K562 (cell line): ENCODE results near the gene RHOBTB3. TPM values are rescaled to one million over a fixed set of nuclear protein-coding genes. Genes with fewer than 3 reads are reported as not detected.
"Not testable (repeated sequence)": the region's sequence is repeated elsewhere in the genome, so short reads cannot be mapped to it uniquely, and the experiment has no call there.

Experiments used
- ATAC-seq: fragments of 200-7000 bp; cut with Tn5 transposase; 3 replicates; pipeline ENCODE4 v1.9.1; 2020; ENCODE audit warnings: moderate library complexity
- BruUV-seq: library from RNA; stranded (reverse); fragments of 400-500 nt; replicated peaks from 2 replicates; lab custom pipeline; 2021; lab: Mats Ljungman, UMichigan
- CTCF ChIA-PET: fragments of 300-600 bp; formaldehyde crosslinking; extraction: SDS; loops from one replicate; lab custom pipeline; 2021; ENCODE audit warnings: low intra/inter-chr PET ratio; lab: Yijun Ruan, JAX
- POLR2A ChIA-PET: fragments of 300-600, 350-650 bp; sonication (Branson Sonifier 250); formaldehyde crosslinking; extraction: SDS; loops from one replicate; lab custom pipeline; 2021; ENCODE audit warnings: antibody characterized with exemption, inconsistent platforms; lab: Yijun Ruan, JAX
- DNase-seq, 4 experiments: peaks; one replicate each; pipeline versions ENCODE4 v3.0.0 to v3.0.0-alpha.2; 2011 to 2018; ENCODE audit warnings: low spot score in 3 of 4, mixed read lengths in 3 of 4; ENCODE audit errors: extremely low read depth in 1 of 4
- FAIRE-seq: peaks from 2 replicates; lab custom pipeline; 2011; peaks lifted over from hg19 to GRCh38; lab: Jason Lieb, UNC
- H2AFZ ChIP-seq: 2 replicates; pipeline ENCODE4 v1.6.0; 2011; ENCODE audit warnings: low read depth, low read length, control low read depth, inconsistent platforms
- H3K27ac ChIP-seq: fragments of 200-600 bp; 3 replicates; pipeline ENCODE4 v1.8.0; 2011; ENCODE audit warnings: low read depth, mild to moderate bottlenecking, control low read depth, inconsistent platforms, low read length, moderate library complexity, mixed read lengths; ENCODE audit errors: extremely low read depth
- H3K27me3 ChIP-seq, 2 experiments: fragments of 300-600 bp in 1 of 2; 2 replicates in 1 of 2; 3 replicates in 1 of 2; pipeline versions ENCODE4 v1.6.0 to v1.8.0; 2011; ENCODE audit warnings: inconsistent platforms in 2 of 2, low read length in 2 of 2, mild to moderate bottlenecking in 1 of 2, mixed read lengths in 1 of 2, moderate library complexity in 1 of 2; ENCODE audit not compliant: control insufficient read depth in 2 of 2, insufficient read depth in 2 of 2
- H3K36me3 ChIP-seq: fragments of 300-600 bp; 3 replicates; pipeline ENCODE4 v1.8.0; 2011; ENCODE audit warnings: mild to moderate bottlenecking, low read length, inconsistent platforms; ENCODE audit not compliant: control insufficient read depth, insufficient read depth
- H3K4me1 ChIP-seq, 2 experiments: fragments of 200-600 bp in 1 of 2; replicated peaks in 1 of 2; 2 replicates in 1 of 2; 3 replicates in 1 of 2; pipeline versions ENCODE4 v1.5.1 to v1.8.0; 2011; ENCODE audit warnings: inconsistent platforms in 2 of 2, low read length in 2 of 2, mild to moderate bottlenecking in 1 of 2, mixed read lengths in 1 of 2, moderate library complexity in 1 of 2; ENCODE audit not compliant: control insufficient read depth in 2 of 2, insufficient read depth in 2 of 2
- H3K4me2 ChIP-seq: 2 replicates; pipeline ENCODE4 v1.6.1; 2011; ENCODE audit warnings: low read length, control low read depth, inconsistent platforms, mixed read lengths; ENCODE audit not compliant: insufficient read depth
- H3K4me3 ChIP-seq: fragments of 200-600 bp; sonication (generic), shearing (Covaris generic); 2 replicates; pipeline ENCODE4 v1.5.1; 2016; ENCODE audit warnings: control low read depth, inconsistent platforms
- H3K79me2 ChIP-seq: fragments of 200-600 bp; 3 replicates; pipeline ENCODE4 v1.8.0; 2011; ENCODE audit warnings: low read length, inconsistent platforms; ENCODE audit not compliant: control insufficient read depth, insufficient read depth
- H3K9ac ChIP-seq, 2 experiments: 2 replicates each; pipeline versions ENCODE4 v1.6.0 to v1.6.1; 2011; ENCODE audit warnings: low read depth in 2 of 2, low read length in 2 of 2, control low read depth in 1 of 2, inconsistent platforms in 1 of 2, mild to moderate bottlenecking in 1 of 2, mixed read lengths in 1 of 2; ENCODE audit not compliant: insufficient read depth in 1 of 2
- H3K9me1 ChIP-seq: one replicate; pipeline ENCODE4 v1.6.0; 2011; ENCODE audit warnings: inconsistent platforms, mild to moderate bottlenecking, low read length, moderate library complexity; ENCODE audit not compliant: control insufficient read depth, insufficient read depth
- H3K9me3 ChIP-seq: replicated peaks from 2 replicates; pipeline ENCODE4 v1.5.1; 2011; ENCODE audit warnings: low read depth, low read length, inconsistent platforms; ENCODE audit not compliant: control insufficient read depth, insufficient read depth
- H4K20me1 ChIP-seq: replicated peaks from 2 replicates; pipeline ENCODE4 v1.6.1; 2011; ENCODE audit warnings: low read length, inconsistent platforms, mixed read lengths; ENCODE audit not compliant: control insufficient read depth, insufficient read depth
- GMEB1 ChIP-seq: fragments of 250-450 bp; sonication (Bioruptor Pico); IDR thresholded peaks from 2 replicates; pipeline ENCODE4 v1.4.0; 2020; ENCODE audit warnings: mild to moderate bottlenecking
- JUND ChIP-seq, 2 experiments: IDR thresholded peaks; 2 replicates in 1 of 2; 3 replicates in 1 of 2; pipeline ENCODE4 v1.6.1; 2011; ENCODE audit warnings: borderline replicate concordance in 2 of 2, low read depth in 2 of 2, low read length in 2 of 2, improper control_type of control experiment in 1 of 2, missing biosample characterization in 1 of 2, missing genetic modification characterization in 1 of 2, missing genetic modification reagents in 1 of 2
- NFIC ChIP-seq: fragments of 450-650 bp; IDR thresholded peaks from 2 replicates; pipeline ENCODE4 v1.6.1; 2017; ENCODE audit warnings: mild to moderate bottlenecking, inconsistent platforms
- RBM25 ChIP-seq: fragments of 200-400 bp; formaldehyde crosslinking; IDR thresholded peaks from 2 replicates; pipeline ENCODE4 v1.6.1; 2018; ENCODE audit warnings: low read length, low read depth, moderate library complexity; ENCODE audit not compliant: severe bottlenecking
- SMAD3 ChIP-seq: fragments of 450-650 bp; formaldehyde crosslinking; conservative IDR thresholded peaks from 2 replicates; pipeline ENCODE4 v1.4.0; 2020; ENCODE audit warnings: mild to moderate bottlenecking
- SMARCC2 ChIP-seq: fragments of 450-650 bp; IDR thresholded peaks from 2 replicates; pipeline ENCODE4 v1.6.1; 2017; ENCODE audit warnings: antibody characterized with exemption, moderate library complexity, mild to moderate bottlenecking, low read depth
- TFAP4 ChIP-seq: sonication (generic); formaldehyde crosslinking; IDR thresholded peaks from 2 replicates; pipeline ENCODE4 v1.8.0; 2022; ENCODE audit warnings: missing genetic modification reagents, mild to moderate bottlenecking, moderate library complexity, borderline replicate concordance
- U2AF2 ChIP-seq: fragments of 200-400 bp; formaldehyde crosslinking; optimal IDR thresholded peaks from 2 replicates; pipeline ENCODE3; 2017; ENCODE audit warnings: low read depth, mild to moderate bottlenecking, low read length
- ZFPM2 ChIP-seq: fragments of 250-450 bp; sonication (Bioruptor Pico); IDR thresholded peaks from 2 replicates; pipeline ENCODE4 v1.5.1; 2022; ENCODE audit warnings: mild to moderate bottlenecking
- WGBS: fragments of 100-300 bp; shearing (Covaris generic); methylation state at CpG from one replicate; pipeline ENCODE4 v1.1.6; 2016; ENCODE audit warnings: low coverage, mixed read lengths; ENCODE audit not compliant: insufficient coverage; ENCODE audit errors: missing lambda C conversion rate; 5-methylcytosine and 5-hydroxymethylcytosine counted together
- in situ Hi-C: fragments of 300-500 bp; cut with MboI; formaldehyde crosslinking; loops from 4 replicates; pipeline ENCODE4 v1.15.0; 2018; ENCODE audit warnings: inconsistent platforms, mixed read lengths
- intact Hi-C: fragments of 100-400 bp; cut with micrococcal nuclease; formaldehyde crosslinking; loops from 2 replicates; pipeline ENCODE4 v1.14.2; 2022
- polyA plus RNA-seq, 8 experiments: library from polyadenylated mRNA; depleted of rRNA in 4 of 8; stranded (reverse) in 5 of 8; unstranded in 3 of 8; fragments of >200 nt; fragmentation: Nextera tagmentation in 2 of 8; fragmentation: Illumina TruSeq in 1 of 8; extraction: Ambion mirVana in 2 of 8; extraction: Trizol in 1 of 8; gene quantifications; 2 replicates each; pipeline versions ENCODE4 v1.2.1 to v1.2.3, GENCODE V29; 2011 to 2014; ENCODE audit warnings: inconsistent platforms in 1 of 8, missing spikeins in 1 of 8
- total RNA-seq, 7 experiments: library from RNA; depleted of rRNA in 6 of 7; stranded (reverse); fragments of >200 nt in 6 of 7; fragmentation: Illumina TruSeq in 2 of 7; extraction: Trizol in 2 of 7; gene quantifications; 2 replicates each; pipeline versions ENCODE4 v1.2.1 to v1.2.3, GENCODE V29; 2011 to 2021; ENCODE audit warnings: low replicate concordance in 1 of 7

The RHOBTB3 gene
- total and polyA plus RNA-seq, 9 of the 15 experiments (the other 6 are each of a cell fraction or from before 2014, with no cell fraction given), result 39.7 to 143 (median 115) TPM

- peaks cover 8 to 10% of the 10 kb centered on the region in 2 experiments; a peak in 4 of 5 replicates for H3K4me1 ChIP-seq
- H3K27ac ChIP-seq, H3K4me3 ChIP-seq, DNase-seq, H3K27me3 ChIP-seq, H3K4me2 ChIP-seq, BruUV-seq, in situ Hi-C loops, H3K36me3 ChIP-seq, H3K9me3 ChIP-seq, H2AFZ ChIP-seq, H3K9ac ChIP-seq, intact Hi-C loops, H3K9me1 ChIP-seq, FAIRE-seq, ATAC-seq, H4K20me1 ChIP-seq, H3K79me2 ChIP-seq, CTCF ChIA-PET: not testable (repeated sequence)
- 73% methylated on average over 10 of the region's 13 CpGs for WGBS
- POLR2A ChIA-PET, result interaction anchor here (1.1 to 1.3 kb wide), 3 partner anchors 11 to 14 kb away, joined by 3 to 6 read pairs (median 4); partner anchors contain the start of gene GLRX
Observed at GRCh38 chr5:95811461-95812073, 80.4 kb downstream of the RHOBTB3 start.

GRCh38 chr5:95812074-95812471 is 80.9 kb downstream of the RHOBTB3 start:
- no peaks in the 10 kb centered on the region for H3K9me3 ChIP-seq
- no TSS peak for BruUV-seq
- H3K36me3 ChIP-seq, result no peaks in the 10 kb centered on the region
- no peaks in the 10 kb centered on the region for H4K20me1 ChIP-seq
- no peak overlapping the region for H2AFZ ChIP-seq
- intact Hi-C loops, result no loop called here
- no peak overlapping the region for H3K27ac ChIP-seq
- POLR2A ChIA-PET, result interaction anchor here (1.1 to 1.3 kb wide), 2 partner anchors 12 to 14 kb away, joined by 3 to 4 read pairs; no protein-coding TSS in a partner anchor
- in situ Hi-C loops, result no loop called here
- no peaks in the 10 kb centered on the region for H3K27me3 ChIP-seq
- CTCF ChIA-PET, result no interaction called here
- no peaks in the 10 kb centered on the region for H3K9me1 ChIP-seq
- peak overlapping the region in 1 of 2 experiments; percentile 78; a peak in 1 of 4 replicates for H3K9ac ChIP-seq
- no peaks in the 10 kb centered on the region for H3K79me2 ChIP-seq
- WGBS, result 20% methylated on average over 6 of the region's 6 CpGs
- H3K4me3 ChIP-seq, result no peak overlapping the region
- H3K4me1 ChIP-seq, result peaks cover 8 to 10% of the 10 kb centered on the region in 2 experiments; a peak in 4 of 5 replicates
- FAIRE-seq (peak; percentile 79), DNase-seq (peak in 2 of 4 experiments; percentile 41 to 56), ATAC-seq (peak; percentile 77)
- no peak overlapping the region for H3K4me2 ChIP-seq
- 0 out of 2 replicates have a peak, but pooled peaks have one; percentile 10 for TF ChIP-seq NFIC
- TF ChIP-seq RBM25, result no peak
- TF ChIP-seq GMEB1, result no peak
- TF ChIP-seq JUND (IDR thresholded peaks at IDR 0.05; ENCODE audit: borderline replicate concordance, low read depth, low read length), result peak; percentile 18; the same call in 1 of the 2 replicates
- TF ChIP-seq JUND (tag; IDR thresholded peaks at IDR 0.05; ENCODE audit: borderline replicate concordance, low read depth, low read length), result no peak
- no peak for TF ChIP-seq SMAD3 (CRISPR knock-in tag)
- no peak for TF ChIP-seq SMARCC2
- TF ChIP-seq U2AF2, result no peak
- TF ChIP-seq ZFPM2 (CRISPR knock-in tag), result no peak
- TF ChIP-seq TFAP4, result peak; percentile 85
